Uterus (tissue), 4 donors: ENCODE data around the gene PTPRD. TPM values are rescaled to one million over a fixed set of nuclear protein-coding genes. Genes with fewer than 3 reads are reported as not detected.

Experiments
- DNase-seq, 2 donors: peaks; one replicate each; pipeline ENCODE4 v3.0.0-alpha.2; 2019 to 2020
- H3K27ac ChIP-seq, 2 donors: fragments of 200-600 bp; sonication (generic); 1 replicate in 1 of 2; 2 replicates in 1 of 2; pipeline ENCODE4 v1.5.1; 2016 to 2018
- H3K27me3 ChIP-seq, 2 donors: fragments of 200-600 bp; sonication (generic); one replicate each; pipeline ENCODE4 v1.5.1; 2018 to 2019; ENCODE audit warnings: control low read depth in 1 of 2
- H3K36me3 ChIP-seq, 2 donors: fragments of 200-600 bp; sonication (generic); one replicate each; pipeline ENCODE4 v1.5.1; 2019; ENCODE audit warnings: control low read depth in 1 of 2
- H3K4me1 ChIP-seq, 2 donors: fragments of 200-600 bp; sonication (generic); one replicate each; pipeline ENCODE4 v1.5.1; 2018 to 2019; ENCODE audit warnings: control low read depth in 1 of 2
- H3K4me3 ChIP-seq, 2 donors: fragments of 200-600 bp; sonication (generic); 1 replicate in 1 of 2; 2 replicates in 1 of 2; pipeline ENCODE4 v1.5.1; 2018 to 2019; ENCODE audit warnings: mild to moderate bottlenecking in 1 of 2
- H3K9me3 ChIP-seq, 2 donors: fragments of 200-600 bp; sonication (generic); one replicate each; pipeline ENCODE4 v1.5.1; 2019; ENCODE audit warnings: control low read depth in 1 of 2
- CTCF ChIP-seq, 4 experiments: fragments of 200-600 bp in 2 of 4; fragments of 450-650 bp in 2 of 4; sonication (generic) in 2 of 4; IDR thresholded peaks; one replicate each; pipeline ENCODE4 v1.5.1; 2016 to 2019; ENCODE audit warnings: antibody characterized with exemption in 4 of 4, mild to moderate bottlenecking in 2 of 4, moderate library complexity in 1 of 4
- POLR2A ChIP-seq, 2 donors: fragments of 450-650 bp; IDR thresholded peaks; one replicate each; pipeline ENCODE4 v1.6.1; 2016; ENCODE audit warnings: antibody characterized with exemption in 2 of 2, mild to moderate bottlenecking in 1 of 2, moderate library complexity in 1 of 2
- intact Hi-C: fragments of 100-400 bp; cut with DNase I; formaldehyde crosslinking; loops from one replicate; pipeline ENCODE4 v1.15.1; 2023; ENCODE audit warnings: low total_unique reads
- total RNA-seq, 4 donors: library from RNA; depleted of rRNA in 3 of 4; stranded (reverse); fragments of >200 nt in 3 of 4; gene quantifications; one replicate each; pipeline versions ENCODE4 v1.1.0 to v1.2.4, GENCODE V29; 2014 to 2023
- donor health status: DM: yes; HTN: yes; CAD: no.

The PTPRD gene
- total RNA-seq, 4 donors from 2014 or later = 1.2 to 136 (median 26.4) TPM

DNA sequence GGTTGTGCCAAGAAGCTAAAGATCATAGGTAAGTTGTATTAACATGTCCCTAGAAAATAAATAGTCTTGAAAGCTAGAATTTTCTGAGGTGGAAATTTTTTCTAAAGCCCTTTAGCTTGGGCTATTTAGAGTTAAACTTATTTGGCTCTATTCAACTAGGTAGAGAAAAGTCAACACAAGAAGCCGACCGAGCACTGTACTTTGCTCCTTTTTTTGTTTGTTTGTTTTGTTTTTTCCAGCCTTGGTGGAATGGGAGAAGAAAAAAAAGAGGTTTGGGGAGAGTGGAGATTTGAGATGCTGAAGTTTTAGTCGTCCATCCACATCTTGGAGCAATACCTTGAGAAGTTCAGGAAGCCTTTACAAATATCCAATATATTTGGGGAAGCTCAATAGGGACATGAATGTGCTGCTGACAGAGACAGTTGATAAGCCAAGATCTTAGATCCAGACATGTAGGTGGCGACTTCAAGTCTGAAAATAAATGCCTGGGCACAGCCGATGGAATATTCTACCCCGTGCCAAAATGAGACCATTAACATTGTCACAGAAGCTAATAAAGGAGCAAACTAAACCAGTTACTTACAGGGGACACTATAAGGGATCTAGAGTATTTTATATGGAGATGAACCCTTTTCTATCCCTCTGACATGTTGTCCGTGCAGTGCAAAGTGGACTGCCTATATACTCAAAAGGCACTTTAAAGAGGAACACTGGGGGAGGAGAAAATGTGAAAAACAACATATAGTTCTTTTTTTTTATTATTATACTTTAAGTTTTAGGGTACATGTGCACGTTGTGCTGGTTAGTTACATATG is 466.1 kb downstream of the PTPRD start:
- TF ChIP-seq POLR2A (IDR thresholded peaks at IDR 0.05) = no peak
- TF ChIP-seq CTCF (IDR thresholded peaks at IDR 0.05) = no peak
- Histone ChIP-seq H3K4me3 (no peak overlapping the region), H3K27me3 (no peaks in the 10 kb centered on the region), H3K4me1 (no peaks in the 10 kb centered on the region), H3K27ac (no peak overlapping the region), H3K36me3 (no peaks in the 10 kb centered on the region), H3K9me3 (no peaks in the 10 kb centered on the region)
- DNase-seq = no peak
- intact Hi-C loops = no loop called here

DNA sequence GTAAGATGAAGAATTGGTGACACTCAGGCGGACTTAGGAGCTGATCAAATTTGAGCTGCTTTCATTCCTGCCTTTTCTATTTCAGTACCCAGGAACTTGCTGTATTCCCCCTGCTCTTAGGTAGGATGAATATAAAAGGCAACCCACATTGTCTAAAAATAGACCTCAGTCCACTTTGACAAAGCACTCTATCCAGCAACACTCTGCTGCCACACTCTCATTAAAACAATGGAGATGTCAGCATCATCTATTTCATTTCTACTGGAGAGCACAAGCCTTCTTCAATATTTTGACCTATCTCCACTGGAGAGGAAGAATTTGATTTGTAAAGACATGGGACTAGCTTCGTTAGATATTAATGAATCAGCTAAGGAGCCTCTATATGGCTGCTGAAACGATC is 468.4 kb downstream of the PTPRD start:
- Histone ChIP-seq H3K9me3 (no peaks in the 10 kb centered on the region), H3K4me1 (no peaks in the 10 kb centered on the region), H3K27me3 (no peaks in the 10 kb centered on the region), H3K36me3 (no peaks in the 10 kb centered on the region), H3K27ac (no peak overlapping the region), H3K4me3 (no peak overlapping the region)
- DNase-seq = no peak
- intact Hi-C loops = no loop called here
- TF ChIP-seq POLR2A (IDR thresholded peaks at IDR 0.05) = no peak
- no peak for TF ChIP-seq CTCF (IDR thresholded peaks at IDR 0.05)

GRCh38 chr9:10135553-10135952 is 477.2 kb downstream of the PTPRD start:
- intact Hi-C loops = no loop called here
- no peaks in the 10 kb centered on the region for H3K4me1 ChIP-seq
- TF ChIP-seq CTCF (IDR thresholded peaks at IDR 0.05) (no peak), POLR2A (IDR thresholded peaks at IDR 0.05) (no peak)
- DNase-seq = no peak
- H3K4me3 ChIP-seq = no peak overlapping the region
- H3K27me3 ChIP-seq = no peaks in the 10 kb centered on the region
- H3K27ac ChIP-seq = no peak overlapping the region
- H3K9me3 ChIP-seq = no peaks in the 10 kb centered on the region
- H3K36me3 ChIP-seq = no peaks in the 10 kb centered on the region

GRCh38 chr9:10134266-10134665 is 478.5 kb downstream of the PTPRD start:
- no peak for DNase-seq
- TF ChIP-seq CTCF (IDR thresholded peaks at IDR 0.05) (no peak), POLR2A (IDR thresholded peaks at IDR 0.05) (no peak)
- H3K4me3 ChIP-seq = no peak overlapping the region
- H3K27ac ChIP-seq = no peak overlapping the region
- no peaks in the 10 kb centered on the region for H3K9me3 ChIP-seq
- intact Hi-C loops = no loop called here
- H3K27me3 ChIP-seq = no peaks in the 10 kb centered on the region
- H3K36me3 ChIP-seq = no peaks in the 10 kb centered on the region
- H3K4me1 ChIP-seq = no peaks in the 10 kb centered on the region

DNA sequence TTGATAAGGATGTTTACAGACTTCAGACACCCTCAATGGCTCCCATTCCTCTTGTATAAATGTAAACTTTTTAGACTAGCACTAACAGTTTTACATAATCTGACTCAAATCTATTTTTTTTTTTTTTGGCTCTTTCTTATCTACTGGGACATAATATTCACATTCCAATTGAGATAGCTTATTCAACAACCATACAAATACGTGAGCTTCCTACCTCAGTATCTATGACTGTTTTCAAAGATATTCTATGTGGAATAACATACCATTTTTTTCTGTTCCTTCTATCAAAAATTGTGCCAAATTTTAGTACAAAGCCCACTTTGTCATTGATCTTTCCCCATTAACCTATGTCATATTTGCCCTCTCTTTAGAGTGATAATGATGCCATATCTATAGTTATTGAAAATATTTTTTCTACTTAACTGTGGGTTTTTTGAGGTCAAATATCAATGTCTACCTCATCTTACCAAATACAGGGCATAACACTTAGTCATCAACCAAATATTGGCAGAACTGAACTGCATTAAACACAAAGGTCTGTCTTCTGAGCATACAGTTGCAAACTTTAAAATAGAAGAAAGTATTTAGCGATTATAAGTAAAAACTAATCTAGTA is 482.6 kb downstream of the PTPRD start:
- no peaks in the 10 kb centered on the region for H3K36me3 ChIP-seq
- no peak for DNase-seq
- TF ChIP-seq CTCF (IDR thresholded peaks at IDR 0.05) = no peak
- no peak for TF ChIP-seq POLR2A (IDR thresholded peaks at IDR 0.05)
- H3K27me3 ChIP-seq = no peaks in the 10 kb centered on the region
- H3K4me3 ChIP-seq = no peak overlapping the region
- H3K4me1 ChIP-seq = no peaks in the 10 kb centered on the region
- no peak overlapping the region for H3K27ac ChIP-seq
- intact Hi-C loops = no loop called here
- H3K9me3 ChIP-seq = no peaks in the 10 kb centered on the region
